GM11168 (cell line): ENCODE results near the gene MRPL37.

Source experiments
- in situ Hi-C: fragments of 300-500 bp; cut with MboI; formaldehyde crosslinking; loops from one replicate; pipeline ENCODE4 v1.12.0; 2022; ENCODE audit warnings: low sequenced_read_pairs; ENCODE audit not compliant: unreplicated experiment

MRPL37 gene

DNA sequence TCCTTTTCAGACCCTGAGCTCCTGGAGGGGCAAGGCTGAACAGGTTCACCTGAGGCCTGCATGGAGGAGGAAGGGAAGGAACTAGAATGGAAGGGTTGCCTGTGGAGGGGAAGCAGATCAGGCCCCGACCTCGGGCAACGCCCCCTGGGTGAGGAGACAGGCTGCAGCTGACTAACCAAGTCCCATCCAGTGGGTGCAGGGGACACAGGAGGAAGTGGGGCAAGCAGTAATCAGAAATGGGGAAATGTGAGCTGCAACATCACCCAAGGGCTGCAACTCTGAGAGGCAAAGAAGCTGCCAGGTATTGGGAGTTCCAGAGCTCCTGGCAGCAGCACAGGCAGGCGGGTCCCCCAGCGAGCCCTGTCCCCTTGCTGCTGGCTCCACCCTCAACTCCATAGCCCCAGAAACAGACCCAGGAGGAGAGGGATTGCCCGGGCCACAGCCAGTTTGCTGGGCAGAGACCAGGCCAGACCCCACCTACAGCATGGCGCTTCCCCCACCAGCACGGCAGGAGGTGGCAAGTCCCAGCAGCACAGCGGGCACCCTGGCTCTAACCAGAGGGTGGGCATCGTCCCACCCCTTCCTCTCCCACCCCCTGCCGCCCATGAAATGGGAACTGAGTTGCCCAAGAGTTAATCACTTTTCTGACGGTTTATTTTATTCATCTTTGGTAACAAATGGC lies 38.5 kb downstream of the MRPL37 start:
- in situ Hi-C loops: no loop called here

DNA sequence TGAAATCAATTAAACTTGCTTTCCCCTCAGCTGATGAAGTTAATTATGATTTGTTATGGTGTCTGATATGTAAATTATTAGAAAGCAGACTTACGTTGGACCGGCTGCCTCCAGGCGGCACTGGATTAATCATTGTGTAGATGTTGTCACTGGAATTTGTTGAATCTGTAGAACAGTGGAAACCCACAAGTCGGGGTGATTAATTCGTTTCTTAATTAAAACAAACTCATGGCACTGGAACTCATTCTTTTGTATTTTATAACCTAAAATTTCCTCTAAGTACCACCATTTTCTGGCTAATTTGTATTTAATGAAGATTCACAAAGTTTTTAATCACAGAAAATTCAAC lies 39.0 kb downstream of the MRPL37 start:
- in situ Hi-C loops: no loop called here

DNA sequence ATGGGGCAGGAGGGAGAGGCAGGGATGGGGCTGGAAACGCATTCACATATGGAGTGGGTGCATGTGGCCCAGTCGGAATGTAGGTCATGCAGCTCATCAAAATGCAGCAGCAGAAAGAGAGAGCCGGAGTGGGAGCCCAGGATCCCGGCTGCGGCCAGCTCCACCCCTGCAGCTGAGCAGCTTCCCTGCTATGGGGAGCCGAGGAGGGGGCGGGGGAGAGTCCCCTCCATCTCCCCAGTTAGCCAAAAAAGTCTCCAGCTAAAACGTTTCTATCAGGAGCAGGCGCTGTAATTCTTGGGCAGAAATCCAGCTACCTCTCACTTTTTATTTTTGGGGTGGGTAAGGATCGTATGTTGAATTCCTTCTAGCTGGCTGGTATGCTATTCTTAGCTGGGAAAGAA lies 39.7 kb downstream of the MRPL37 start:
- in situ Hi-C loops: no loop called here

DNA sequence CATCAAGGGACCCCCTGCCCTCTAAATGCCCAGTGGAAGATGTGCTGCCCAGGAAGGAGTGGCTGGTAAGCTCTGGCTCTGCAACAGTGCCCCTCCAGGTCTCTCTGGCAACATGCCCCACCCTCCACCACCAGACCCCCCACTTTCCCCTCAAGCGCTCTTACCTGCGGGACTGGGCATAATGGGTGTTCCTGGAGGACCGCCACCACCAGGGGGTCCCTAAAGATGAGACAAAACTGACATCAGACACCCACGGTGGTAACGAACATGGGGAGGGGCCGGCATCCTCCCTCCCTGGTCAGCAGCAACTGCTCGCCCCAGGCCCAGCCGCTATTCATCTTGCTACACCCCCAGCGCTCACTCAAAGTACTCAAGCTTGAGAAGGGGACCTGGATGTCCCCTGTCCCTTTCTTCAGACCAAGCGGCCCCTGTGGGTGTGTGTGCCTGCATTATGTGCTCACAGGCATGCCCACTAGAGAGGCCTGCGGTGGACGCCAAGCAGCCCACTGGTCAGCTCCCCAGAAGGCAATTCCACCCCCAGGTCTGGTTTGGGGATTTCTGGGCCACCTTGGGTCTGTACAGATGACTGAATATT lies 40.9 kb downstream of the MRPL37 start:
- in situ Hi-C loops: no loop called here

DNA sequence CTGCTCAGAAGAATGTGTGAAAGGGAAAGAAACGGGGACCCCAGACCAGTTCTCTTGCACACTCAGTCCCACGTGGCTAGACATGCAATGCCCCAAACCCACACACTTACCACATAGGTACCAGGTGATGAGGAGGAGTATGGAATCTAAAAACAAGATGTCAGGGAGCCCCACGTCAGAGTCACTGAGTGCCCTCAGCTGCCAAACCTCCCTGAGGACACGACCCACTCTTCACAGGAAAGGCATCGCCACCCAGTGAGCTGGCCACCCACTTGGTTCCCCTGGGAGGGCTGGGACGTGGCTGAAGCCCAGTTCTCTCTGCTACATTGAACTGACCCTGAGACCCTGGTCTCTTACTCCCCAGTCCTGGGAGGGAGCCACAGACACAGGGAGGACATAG lies 41.4 kb downstream of the MRPL37 start:
- in situ Hi-C loops: no loop called here

DNA sequence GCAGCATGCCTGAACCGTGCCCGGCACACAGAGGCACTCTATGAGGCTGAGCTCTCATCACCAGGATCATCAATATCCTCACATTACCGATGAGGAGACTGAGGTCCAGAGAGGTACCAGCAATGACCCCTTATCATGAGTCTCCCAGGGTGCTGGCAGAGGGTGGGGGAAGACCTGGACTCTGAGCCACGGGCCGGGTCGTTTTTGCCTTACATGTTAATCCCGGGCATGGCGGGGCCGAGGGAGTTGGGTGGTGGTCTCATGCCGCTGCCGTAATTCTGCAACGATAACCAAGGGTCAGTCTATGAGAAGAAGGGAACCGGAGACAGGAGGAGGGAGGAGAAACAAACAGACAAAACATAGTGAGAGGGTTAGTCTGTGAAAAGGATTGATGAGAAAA lies 43.1 kb downstream of the MRPL37 start:
- in situ Hi-C loops: no loop called here

DNA sequence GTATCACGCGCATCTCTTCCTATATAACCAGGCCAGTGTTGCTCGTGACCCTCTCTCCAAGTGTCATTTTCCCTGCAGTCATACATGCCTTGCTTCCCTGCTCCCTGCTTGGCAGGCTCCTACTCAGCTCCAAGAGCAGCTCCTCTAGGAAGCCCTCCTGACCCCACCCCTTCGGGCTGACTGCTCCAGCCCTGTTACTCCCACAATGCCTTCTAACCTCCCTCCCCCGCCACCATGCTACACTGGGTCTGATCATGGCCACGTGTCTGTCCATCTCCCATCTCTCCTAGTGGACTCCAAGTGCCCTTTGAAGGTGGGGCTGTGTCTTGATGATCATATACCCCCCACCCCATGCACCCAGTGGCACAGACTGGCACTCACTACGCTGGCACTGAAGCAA lies 44.7 kb downstream of the MRPL37 start:
- in situ Hi-C loops: no loop called here

DNA sequence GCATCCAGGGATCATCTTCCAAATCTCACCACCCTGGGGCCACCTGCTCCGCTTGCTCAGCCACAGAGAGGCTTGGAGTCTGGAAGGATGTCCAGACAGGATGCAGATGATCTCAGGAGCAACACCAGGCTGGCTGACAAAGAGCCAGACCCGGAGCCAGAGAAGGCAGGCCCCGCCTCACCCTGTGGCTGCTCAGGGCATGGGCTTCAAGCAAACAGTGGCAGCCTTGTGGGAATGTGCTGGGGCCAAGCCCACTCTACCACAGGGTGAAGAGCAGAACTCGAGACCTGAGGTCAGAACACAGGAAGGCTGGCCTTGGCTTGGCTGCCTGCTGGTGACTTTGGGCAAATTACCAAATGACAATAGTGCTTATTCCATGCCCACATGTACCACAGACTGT lies 45.5 kb downstream of the MRPL37 start:
- in situ Hi-C loops: no loop called here

DNA sequence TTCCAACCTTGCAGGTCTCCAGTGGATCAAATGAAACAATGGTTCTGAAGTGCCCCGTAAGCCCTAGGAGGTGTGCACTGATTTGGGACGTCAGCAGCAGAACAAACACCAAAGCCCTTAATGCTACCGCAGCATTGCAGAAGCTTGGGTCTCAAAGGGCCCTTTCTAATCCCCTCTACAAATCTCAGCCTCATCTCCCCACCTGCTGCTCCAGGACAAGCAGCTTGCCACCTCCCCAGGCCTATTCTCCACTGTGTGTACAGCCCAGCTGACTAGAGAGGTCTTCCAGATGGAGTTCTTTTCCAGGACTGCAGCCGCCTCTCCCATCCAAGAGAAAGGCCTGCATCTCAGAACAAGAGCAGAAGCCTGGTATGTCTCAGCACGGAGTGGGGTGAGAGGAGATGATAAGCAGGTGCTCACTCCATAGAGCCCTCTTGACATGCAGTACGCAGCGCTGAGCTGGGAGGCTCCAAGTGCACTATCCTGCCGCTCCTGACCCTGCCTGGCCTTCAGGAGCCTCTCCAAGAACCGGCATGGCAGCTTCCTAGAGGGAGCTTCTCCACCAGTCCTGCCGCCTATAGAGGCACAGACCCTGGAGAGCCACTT lies 46.3 kb downstream of the MRPL37 start:
- in situ Hi-C loops: no loop called here

DNA sequence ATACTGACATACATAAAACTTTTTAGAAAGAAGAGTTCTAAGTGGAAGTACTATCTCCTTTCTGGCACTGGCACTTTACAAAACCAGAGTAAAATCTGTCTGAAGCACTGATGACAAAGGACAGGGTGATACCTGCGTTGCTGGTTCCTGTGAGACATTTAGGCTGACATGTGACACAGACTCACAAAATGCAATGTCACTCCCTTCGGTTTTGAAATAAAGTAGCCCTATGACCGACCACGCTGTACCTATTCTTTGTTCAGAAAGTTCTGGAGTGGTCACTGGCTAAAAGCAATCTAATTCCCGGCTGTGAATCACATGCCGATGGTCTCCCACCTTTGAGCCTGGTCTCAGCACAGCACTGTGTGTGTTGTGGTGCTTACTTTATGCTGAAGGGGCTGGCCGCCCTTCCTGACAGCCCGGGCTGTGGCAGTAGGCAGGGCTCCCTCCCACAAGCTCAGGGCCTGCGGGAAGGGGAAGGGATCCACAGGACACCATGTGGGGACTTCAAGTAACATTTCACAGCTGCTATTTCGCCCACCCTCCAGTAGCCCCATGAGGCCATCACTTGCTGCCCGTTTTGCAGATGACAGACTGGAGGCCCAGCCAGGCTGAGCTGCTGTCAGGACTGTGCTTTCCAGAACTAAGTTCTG lies 48.0 kb downstream of the MRPL37 start:
- in situ Hi-C loops: no loop called here

DNA sequence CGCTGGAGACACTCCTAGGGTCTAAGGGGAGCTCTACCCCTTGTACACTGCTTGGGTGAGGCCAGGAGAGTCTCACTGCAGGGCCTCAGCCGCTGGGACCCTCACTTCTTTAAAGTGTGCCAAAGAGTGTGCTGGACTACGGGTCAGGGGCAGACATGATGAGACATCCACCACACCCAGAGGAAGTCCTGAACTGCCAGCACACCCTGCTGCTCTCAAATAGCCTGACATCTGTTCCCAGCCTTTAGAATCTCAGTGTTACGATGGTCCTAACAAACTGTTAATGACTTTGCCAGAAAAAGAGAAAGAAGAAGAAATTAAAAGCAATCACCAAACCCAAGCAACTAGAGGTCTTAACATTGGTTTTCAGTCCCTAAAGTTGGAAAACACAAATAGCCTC lies 49.0 kb downstream of the MRPL37 start:
- in situ Hi-C loops: no loop called here

DNA sequence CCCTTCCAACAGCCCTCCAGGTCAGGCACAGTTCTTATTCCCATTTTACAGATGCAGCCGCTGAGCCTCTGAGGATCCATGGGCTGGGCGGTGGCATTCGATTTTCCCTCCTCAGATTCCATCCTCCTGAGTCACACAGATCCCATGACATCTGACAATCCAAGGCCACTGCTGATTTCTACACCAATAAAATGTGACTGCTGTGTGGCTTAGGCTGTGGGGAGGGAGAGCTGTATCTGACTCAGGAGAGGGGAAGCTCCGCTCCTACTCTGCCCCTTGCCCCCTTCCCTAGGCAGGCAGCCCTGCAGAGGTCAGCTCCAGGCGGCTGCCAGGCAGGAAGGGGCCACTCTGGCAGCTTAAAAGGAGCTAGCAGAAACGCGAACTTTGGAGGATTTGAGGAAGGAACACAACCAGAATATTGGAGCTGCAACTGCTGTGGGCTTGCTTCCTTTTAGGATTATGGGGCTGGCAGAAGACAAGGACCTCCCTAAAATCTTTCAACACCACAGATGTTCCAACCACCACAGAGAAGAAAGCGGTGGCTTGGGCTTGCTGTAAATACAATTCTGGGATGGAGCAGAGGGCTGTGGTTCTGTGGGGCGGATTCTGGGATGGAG lies 50.0 kb downstream of the MRPL37 start:
- in situ Hi-C loops: no loop called here

DNA sequence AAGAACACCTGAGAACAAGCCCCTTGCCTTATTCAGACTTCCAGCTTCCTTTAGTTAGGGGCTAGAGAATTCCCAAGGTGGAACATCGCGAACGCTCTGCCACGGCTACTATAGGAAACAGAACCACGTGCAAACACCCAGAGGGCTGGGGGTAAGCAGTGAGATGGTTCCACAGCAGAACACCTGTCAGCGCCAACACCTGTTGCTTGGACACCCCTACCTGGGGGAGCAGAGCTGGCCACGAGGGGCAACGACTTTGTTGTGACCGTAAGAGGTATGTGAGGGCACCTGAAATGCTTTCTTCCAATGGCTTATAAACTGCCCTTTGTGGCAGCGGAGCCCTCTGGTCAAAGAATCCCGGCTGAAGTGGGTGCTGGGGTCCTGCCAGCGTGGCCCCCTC lies 50.7 kb downstream of the MRPL37 start:
- in situ Hi-C loops: no loop called here

DNA sequence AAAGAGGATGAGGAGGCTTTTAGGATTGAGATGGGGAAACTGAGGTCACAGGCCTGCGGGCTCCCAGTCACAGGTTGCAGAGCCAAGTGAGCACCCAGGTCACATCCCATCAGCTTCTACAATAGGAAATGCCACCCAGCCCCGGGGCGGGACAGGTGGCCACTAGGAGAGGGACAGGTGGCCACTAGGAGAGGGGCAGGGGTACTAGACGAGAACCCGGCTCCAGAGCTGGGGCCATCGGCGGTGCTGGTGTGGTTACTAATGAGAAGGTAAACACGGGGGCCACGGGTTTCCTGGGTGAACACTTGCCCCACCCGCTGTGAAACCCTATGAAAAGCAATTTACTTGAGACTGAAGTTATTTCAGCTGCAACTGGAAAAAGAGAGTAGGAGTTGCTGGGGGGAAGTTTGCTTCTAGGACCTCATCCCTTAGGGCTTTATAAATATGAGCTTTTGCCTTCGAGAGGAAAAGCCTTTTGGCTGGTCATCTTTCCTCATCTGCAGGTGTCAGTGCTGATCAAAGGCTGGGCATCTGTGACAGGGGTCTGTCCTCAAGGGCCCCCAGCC lies 52.5 kb downstream of the MRPL37 start:
- in situ Hi-C loops: no loop called here

DNA sequence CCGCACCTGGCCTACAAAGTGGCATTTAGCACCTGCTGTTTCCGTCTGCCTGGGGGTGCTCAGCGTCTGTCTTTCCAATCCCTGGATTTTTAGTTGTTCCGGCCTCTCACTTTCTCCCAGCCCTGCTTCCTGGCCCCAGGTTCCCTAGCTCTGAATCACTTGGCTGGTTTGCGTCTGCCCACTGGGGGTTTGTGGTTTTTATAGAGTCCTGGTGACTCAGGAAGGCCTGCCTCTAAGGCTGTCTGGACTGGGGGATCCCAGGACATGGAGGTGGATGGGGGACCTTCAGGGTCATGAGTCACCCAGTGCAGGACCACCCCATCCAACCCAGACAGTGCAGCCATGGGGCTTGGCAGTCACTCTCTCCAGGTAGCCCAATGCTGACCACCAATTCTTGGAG lies 53.5 kb downstream of the MRPL37 start:
- in situ Hi-C loops: no loop called here

DNA sequence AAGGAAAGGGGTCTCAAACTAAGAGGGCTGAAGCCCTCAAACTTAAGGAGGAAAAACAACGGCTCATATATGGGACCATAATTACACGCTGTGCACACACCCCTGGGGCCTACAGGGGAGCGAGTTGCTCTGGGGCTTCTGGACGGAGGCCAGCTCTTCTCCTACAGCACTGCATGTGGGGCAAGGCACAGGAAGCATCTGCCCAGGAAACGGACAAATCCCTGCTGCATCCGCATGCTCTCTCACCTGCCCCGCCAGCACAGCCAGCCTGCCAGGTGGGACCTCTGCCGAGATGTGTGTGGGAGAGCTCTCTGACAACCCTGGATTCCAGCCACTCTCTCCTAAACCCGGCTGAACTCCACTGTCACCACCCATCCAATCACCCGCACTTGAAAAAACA lies 54.1 kb downstream of the MRPL37 start:
- in situ Hi-C loops: no loop called here

DNA sequence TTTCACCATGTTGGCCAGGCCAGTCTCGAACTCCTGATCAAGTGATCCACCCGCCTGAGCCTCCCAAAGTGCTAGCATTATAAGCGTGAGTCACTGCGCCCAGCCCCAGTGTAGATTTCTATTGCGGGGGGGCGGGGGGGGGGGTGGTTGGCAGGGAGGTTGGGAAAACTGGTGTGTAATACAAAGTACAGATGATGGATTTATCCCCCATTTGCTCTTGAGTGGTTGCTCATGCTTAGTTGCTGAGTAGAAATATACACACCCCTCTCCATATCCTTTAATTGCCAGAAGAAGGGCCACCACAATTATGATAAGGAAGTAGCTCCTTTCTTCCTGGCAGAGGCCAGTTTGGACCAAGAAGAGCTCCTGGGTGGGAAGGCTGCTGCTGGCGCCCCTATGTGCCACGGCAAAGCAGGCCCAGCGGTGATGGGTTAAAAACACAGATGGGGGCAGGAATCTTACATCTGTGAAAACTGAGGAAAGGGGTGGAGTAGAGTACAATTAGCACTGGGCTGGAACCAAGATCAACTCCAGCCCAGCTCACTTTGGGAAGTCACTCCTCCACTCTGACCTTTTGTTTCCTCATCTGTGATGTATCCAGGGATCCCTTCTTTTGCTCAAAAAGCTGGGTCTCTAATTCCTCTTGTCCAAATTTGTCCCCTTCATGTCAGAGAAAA lies 55.2 kb downstream of the MRPL37 start:
- in situ Hi-C loops: no loop called here

DNA sequence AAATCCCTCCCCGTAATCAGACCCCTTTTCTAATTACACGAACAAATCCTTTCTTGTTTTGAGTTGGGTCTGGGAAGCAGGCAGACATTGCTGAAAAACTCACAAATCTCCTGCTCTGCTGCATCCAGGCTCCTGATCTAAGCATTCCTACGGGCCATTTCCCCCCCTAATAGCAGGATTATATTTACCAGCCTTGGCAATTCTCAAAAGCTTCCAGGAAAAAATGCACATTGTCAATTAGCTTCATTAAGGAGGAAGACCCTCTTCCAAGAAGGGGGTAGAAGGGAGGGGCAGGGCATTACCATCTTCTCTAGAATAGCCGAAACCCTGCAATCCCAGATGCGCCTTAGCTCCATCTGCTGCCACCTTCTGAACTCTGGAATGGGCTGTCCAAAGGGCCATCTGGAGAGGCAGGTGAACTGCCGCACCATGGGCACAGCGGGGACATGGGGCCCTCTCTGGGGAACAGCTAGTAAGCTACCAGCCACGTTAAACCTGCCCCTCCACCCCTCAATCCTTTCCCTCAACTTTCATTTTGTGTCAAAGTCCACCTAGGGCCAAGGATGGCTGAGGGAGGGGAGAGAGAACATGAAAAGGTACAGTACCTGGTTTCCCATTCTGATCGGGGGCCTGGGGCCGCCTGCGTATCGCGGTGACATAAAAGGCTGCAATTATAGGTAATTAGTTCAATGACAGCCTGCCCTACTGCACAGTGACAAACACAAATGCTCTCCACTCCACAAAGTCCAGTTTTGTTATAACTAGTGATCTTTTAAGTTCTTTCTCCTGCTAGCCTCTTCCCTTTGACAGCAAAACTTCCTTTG lies 56.8 kb downstream of the MRPL37 start:
- in situ Hi-C loops: no loop called here

DNA sequence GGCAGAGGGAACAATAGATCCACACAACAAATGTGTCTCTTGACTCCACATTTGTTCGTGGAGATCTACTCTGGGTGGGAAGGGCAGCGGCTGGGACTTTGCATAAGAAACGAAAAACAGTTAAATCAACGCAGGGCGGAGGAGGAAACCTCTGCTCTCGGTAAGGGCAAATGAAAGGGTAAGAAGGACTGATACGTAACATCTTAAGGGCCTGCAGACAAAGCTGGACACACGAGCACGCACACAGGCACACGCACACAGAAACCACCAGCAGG lies 57.3 kb downstream of the MRPL37 start:
- in situ Hi-C loops: no loop called here

DNA sequence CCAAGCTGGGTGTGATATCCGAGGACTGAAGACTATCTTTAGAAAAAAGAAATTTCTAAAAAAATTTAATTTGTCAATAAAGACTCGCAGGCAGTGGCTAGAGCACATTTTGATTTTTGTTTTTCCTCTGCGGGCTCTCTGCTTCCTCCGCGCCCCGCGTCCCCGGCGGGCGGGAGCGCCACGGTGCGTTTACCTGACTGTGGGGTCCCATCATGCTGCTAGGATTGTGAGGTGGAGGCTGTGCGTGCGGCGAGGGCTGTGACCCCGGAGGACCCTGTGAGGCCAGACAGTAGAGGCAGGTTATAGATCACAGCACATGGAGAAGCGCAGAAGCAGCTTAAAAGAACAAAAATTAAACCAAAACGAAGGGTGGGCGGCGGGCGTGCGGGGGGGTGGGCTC lies 57.9 kb downstream of the MRPL37 start:
- in situ Hi-C loops: no loop called here
